IMR-90 (cell line): ENCODE measurements around the gene XDH. TPM values are rescaled to one million over a fixed set of nuclear protein-coding genes. Genes with fewer than 3 reads are reported as not detected.

Experiments used
- ATAC-seq: fragments of 200-7000 bp; cut with Tn5 transposase; 2 replicates; pipeline ENCODE4 v1.9.1; 2020; ENCODE audit warnings: low read depth, mild to moderate bottlenecking, moderate library complexity
- BruUV-seq: library from RNA; stranded (reverse); fragments of 400-500 nt; replicated peaks from 2 replicates; lab custom pipeline; 2021; lab: Mats Ljungman, UMichigan
- CTCF ChIA-PET: fragments of 300-600 bp; formaldehyde crosslinking; extraction: SDS; loops from one replicate; lab custom pipeline; 2021; ENCODE audit warnings: antibody characterized with exemption; lab: Yijun Ruan, JAX
- POLR2A ChIA-PET: fragments of 300-600 bp; sonication (Branson Sonifier 250); formaldehyde crosslinking; loops from one replicate; lab custom pipeline; 2022; ENCODE audit warnings: antibody characterized with exemption; ENCODE audit not compliant: unreplicated experiment; lab: Charles Lee
- DNase-seq: peaks from one replicate; pipeline ENCODE4 v3.0.0; 2013
- H2AFZ ChIP-seq: replicated peaks from 2 replicates; pipeline ENCODE3; 2013; ENCODE audit warnings: low read length, mild to moderate bottlenecking; ENCODE audit not compliant: poor library complexity
- H2AK5ac ChIP-seq: 2 replicates; pipeline ENCODE4 v1.6.1; 2013; ENCODE audit warnings: low read depth, low read length, inconsistent platforms
- H2AK9ac ChIP-seq: replicated peaks from 2 replicates; pipeline ENCODE3; 2013; ENCODE audit warnings: mild to moderate bottlenecking, low read depth, low read length, moderate library complexity; ENCODE audit not compliant: poor library complexity
- H2BK120ac ChIP-seq: 2 replicates; pipeline ENCODE4 v1.6.1; 2013; ENCODE audit warnings: low read depth, low read length, inconsistent platforms
- H2BK15ac ChIP-seq: 3 replicates; pipeline ENCODE4 v1.6.1; 2013; ENCODE audit warnings: low read depth, low read length, inconsistent platforms
- H2BK20ac ChIP-seq: 2 replicates; pipeline ENCODE4 v1.6.1; 2013; ENCODE audit warnings: low read depth, mild to moderate bottlenecking, inconsistent platforms, low read length, moderate library complexity
- H2BK5ac ChIP-seq: 2 replicates; pipeline ENCODE4 v1.6.1; 2013; ENCODE audit warnings: mild to moderate bottlenecking, low read depth, low read length, inconsistent platforms; ENCODE audit not compliant: poor library complexity, severe bottlenecking
- H3K14ac ChIP-seq: replicated peaks from 2 replicates; pipeline ENCODE4 v1.6.1; 2013; ENCODE audit warnings: low read depth, low read length, inconsistent platforms
- H3K18ac ChIP-seq: 2 replicates; pipeline ENCODE4 v1.6.1; 2013; ENCODE audit warnings: low read depth, low read length, control low read depth
- H3K23ac ChIP-seq: 2 replicates; pipeline ENCODE4 v1.6.1; 2013; ENCODE audit warnings: low read depth, low read length, inconsistent platforms
- H3K27ac ChIP-seq: 2 replicates; pipeline ENCODE4 v1.5.1; 2013; ENCODE audit warnings: mild to moderate bottlenecking, control low read depth, low read length; ENCODE audit not compliant: insufficient read depth
- H3K27me3 ChIP-seq: 2 replicates; pipeline ENCODE4 v1.6.1; 2013; ENCODE audit warnings: low read length; ENCODE audit not compliant: control insufficient read depth, insufficient read depth
- H3K36me3 ChIP-seq: 2 replicates; pipeline ENCODE4 v1.6.1; 2013; ENCODE audit warnings: low read length, mixed read lengths; ENCODE audit not compliant: control insufficient read depth, insufficient read depth
- H3K4ac ChIP-seq: 2 replicates; pipeline ENCODE4 v1.6.1; 2013; ENCODE audit warnings: low read depth, low read length, inconsistent platforms
- H3K4me1 ChIP-seq: 2 replicates; pipeline ENCODE4 v1.6.1; 2013; ENCODE audit warnings: low read length, mixed read lengths; ENCODE audit not compliant: control insufficient read depth, insufficient read depth
- H3K4me2 ChIP-seq: 2 replicates; pipeline ENCODE4 v1.6.1; 2013; ENCODE audit warnings: low read depth, mild to moderate bottlenecking, control low read depth, low read length, moderate library complexity
- H3K4me3 ChIP-seq: 2 replicates; pipeline ENCODE4 v1.5.1; 2013; ENCODE audit warnings: low read depth, mild to moderate bottlenecking, control low read depth, low read length, moderate library complexity; ENCODE audit not compliant: insufficient read depth
- H3K56ac ChIP-seq: 2 replicates; pipeline ENCODE4 v1.6.1; 2013; ENCODE audit warnings: low read length, inconsistent platforms; ENCODE audit not compliant: insufficient read depth; ENCODE audit errors: extremely low read depth
- H3K79me1 ChIP-seq, 2 experiments: 2 replicates each; pipeline ENCODE4 v1.6.1; 2013; ENCODE audit warnings: low read length in 2 of 2, inconsistent platforms in 1 of 2, low read depth in 1 of 2
- H3K9ac ChIP-seq: 2 replicates; pipeline ENCODE4 v1.6.1; 2013; ENCODE audit warnings: low read depth, low read length, control low read depth
- H3K9me1 ChIP-seq: 2 replicates; pipeline ENCODE4 v1.6.1; 2013; ENCODE audit warnings: low read length, inconsistent platforms; ENCODE audit not compliant: insufficient read depth
- H3K9me3 ChIP-seq: 2 replicates; pipeline ENCODE4 v1.6.1; 2013; ENCODE audit warnings: low read length; ENCODE audit not compliant: control insufficient read depth, insufficient read depth
- H4K20me1 ChIP-seq: 2 replicates; pipeline ENCODE4 v1.6.1; 2013; ENCODE audit warnings: low read length, inconsistent platforms; ENCODE audit not compliant: insufficient read depth
- H4K5ac ChIP-seq: 2 replicates; pipeline ENCODE4 v1.6.1; 2013; ENCODE audit warnings: mild to moderate bottlenecking, low read depth, low read length, control low read depth
- H4K8ac ChIP-seq, 2 experiments: 2 replicates each; pipeline ENCODE4 v1.6.1; 2013; ENCODE audit warnings: low read depth in 2 of 2, low read length in 2 of 2, control low read depth in 1 of 2, inconsistent platforms in 1 of 2
- H4K91ac ChIP-seq: 2 replicates; pipeline ENCODE4 v1.6.1; 2013; ENCODE audit warnings: low read depth, low read length, inconsistent platforms; ENCODE audit not compliant: insufficient read depth
- BHLHE40 ChIP-seq: fragments of 150-350 bp; IDR thresholded peaks from 2 replicates; pipeline ENCODE4 v1.6.1; 2016; ENCODE audit warnings: mild to moderate bottlenecking, low read depth, low read length
- CEBPB ChIP-seq: IDR thresholded peaks from 2 replicates; pipeline ENCODE4 v1.6.1; 2012; ENCODE audit warnings: low read depth, low read length, improper control_type of control experiment
- CHD1 ChIP-seq: IDR thresholded peaks from 2 replicates; pipeline ENCODE4 v1.6.1; 2012; ENCODE audit warnings: low read depth, low read length, improper control_type of control experiment
- CTCF ChIP-seq: conservative IDR thresholded peaks from 2 replicates; pipeline ENCODE4 v1.5.1; 2012; ENCODE audit warnings: mild to moderate bottlenecking, low read depth, low read length, improper control_type of control experiment
- ELK1 ChIP-seq: fragments of 150-350 bp; IDR thresholded peaks from 2 replicates; pipeline ENCODE4 v1.6.1; 2016; ENCODE audit warnings: low read depth, mild to moderate bottlenecking, low read length, moderate library complexity, borderline replicate concordance
- FOS ChIP-seq: fragments of 150-350 bp; IDR thresholded peaks from 2 replicates; pipeline ENCODE4 v1.6.1; 2016; ENCODE audit warnings: low read depth, low read length
- MAFK ChIP-seq: IDR thresholded peaks from 2 replicates; pipeline ENCODE4 v1.6.1; 2012; ENCODE audit warnings: low read depth, low read length, improper control_type of control experiment
- MAZ ChIP-seq: IDR thresholded peaks from 2 replicates; pipeline ENCODE4 v1.6.1; 2012; ENCODE audit warnings: low read depth, mild to moderate bottlenecking, low read length, improper control_type of control experiment, moderate library complexity, borderline replicate concordance
- MXI1 ChIP-seq: IDR thresholded peaks from 2 replicates; pipeline ENCODE4 v1.6.1; 2012; ENCODE audit warnings: low read depth, mild to moderate bottlenecking, low read length, moderate library complexity, borderline replicate concordance
- NFE2L2 ChIP-seq: fragments of 150-350 bp; IDR thresholded peaks from 2 replicates; pipeline ENCODE4 v1.6.1; 2016; ENCODE audit warnings: low read depth, mild to moderate bottlenecking, low read length
- POLR2A ChIP-seq: IDR thresholded peaks from 2 replicates; pipeline ENCODE4 v1.6.1; 2012; ENCODE audit warnings: mild to moderate bottlenecking, low read depth, low read length
- RAD21 ChIP-seq: IDR thresholded peaks from 2 replicates; pipeline ENCODE4 v1.6.1; 2012; ENCODE audit warnings: low read length, improper control_type of control experiment
- RCOR1 ChIP-seq: IDR thresholded peaks from 2 replicates; pipeline ENCODE4 v1.6.1; 2012; ENCODE audit warnings: mild to moderate bottlenecking, low read length, improper control_type of control experiment; ENCODE audit not compliant: insufficient replicate concordance
- RFX5 ChIP-seq: IDR thresholded peaks from 2 replicates; pipeline ENCODE4 v1.8.0; 2012; ENCODE audit warnings: low read depth, mild to moderate bottlenecking, low read length, moderate library complexity
- SMC3 ChIP-seq: fragments of 150-350 bp; IDR thresholded peaks from 2 replicates; pipeline ENCODE4 v1.6.1; 2016; ENCODE audit warnings: low read depth, mild to moderate bottlenecking, antibody characterized with exemption, low read length, moderate library complexity
- USF2 ChIP-seq: fragments of 150-350 bp; IDR thresholded peaks from 2 replicates; pipeline ENCODE4 v1.6.1; 2017; ENCODE audit warnings: mild to moderate bottlenecking, antibody characterized with exemption, low read length, low read depth
- WGBS, 2 experiments: methylation state at CpG; one replicate each; pipeline versions ENCODE4 v1.1.5 to v1.1.7; 2013; ENCODE audit warnings: missing lambda C conversion rate in 2 of 2; ENCODE audit not compliant: insufficient read length in 1 of 2; ENCODE audit errors: extremely low coverage in 2 of 2; 5-methylcytosine and 5-hydroxymethylcytosine counted together
- dilution Hi-C: fragments of 300-500 bp; cut with HindIII; formaldehyde crosslinking; loops from one replicate; pipeline ENCODE4 v1.14.3; 2018; ENCODE audit warnings: low sequenced_read_pairs; ENCODE audit not compliant: unreplicated experiment
- in situ Hi-C: fragments of 300-500 bp; cut with MboI; formaldehyde crosslinking; loops from 3 replicates; pipeline ENCODE4 v1.14.3; 2019; ENCODE audit warnings: low sequenced_read_pairs, inconsistent platforms, mixed read lengths
- intact Hi-C: fragments of 100-400 bp; cut with micrococcal nuclease; formaldehyde crosslinking; loops from 2 replicates; pipeline ENCODE4 v1.10.0; 2022
- polyA plus RNA-seq, 3 experiments: library from polyadenylated mRNA; depleted of rRNA; stranded (reverse); fragments of >200 nt; gene quantifications; 2 replicates each; pipeline ENCODE4 v1.2.3, GENCODE V29; 2012; ENCODE audit warnings: low replicate concordance in 1 of 3
- total RNA-seq: library from RNA; depleted of rRNA; stranded (reverse); fragments of >200 nt; gene quantifications from 2 replicates; pipeline ENCODE4 v1.2.3, GENCODE V29; 2012

The XDH gene
- total and polyA plus RNA-seq, 2 of the 4 experiments (the other 2 are of a cell fraction): 0.46 to 1.1 TPM

- 80% methylated on average over 1 of the region's 6 CpGs; no CpG with 5 or more reads in 1 of the 2 experiments for WGBS, 2 experiments
Observed at GRCh38 chr2:31341351-31341750, 73.2 kb downstream of the XDH start.

More at GRCh38 chr2:31341351-31341750, 73.2 kb downstream of the XDH start:
- Histone ChIP-seq H3K27ac (no peak overlapping the region), H2BK5ac (no peak overlapping the region), H3K9me1 (peaks cover 11% of the 10 kb centered on the region; the same call in 1 of the 2 replicates), H2AK5ac (no peak overlapping the region), H3K36me3 (no peaks in the 10 kb centered on the region), H2BK20ac (no peak overlapping the region; the same call in 1 of the 2 replicates), H4K91ac (no peak overlapping the region), H3K27me3 (no peaks in the 10 kb centered on the region), H3K9me3 (no peaks in the 10 kb centered on the region), H3K56ac (no peak overlapping the region), H4K5ac (no peak overlapping the region), H3K4me3 (no peak overlapping the region), H4K20me1 (no peaks in the 10 kb centered on the region), H2BK120ac (no peak overlapping the region), H3K4me1 (peaks cover 13% of the 10 kb centered on the region), H3K79me1 (0 out of 4 replicates have a peak, but pooled peaks cover 0 to 4% of the 10 kb centered on the region in 2 experiments), H3K23ac (no peak overlapping the region), H2AK9ac (no peak overlapping the region), H2BK15ac (no peak overlapping the region), H3K9ac (no peak overlapping the region), H3K18ac (no peak overlapping the region), H4K8ac (no peak overlapping the region), H3K14ac (no peak overlapping the region), H3K4ac (no peak overlapping the region), H3K4me2 (no peak overlapping the region), H2AFZ (no peak overlapping the region)
- intact Hi-C loops: no loop called here
- ChIA-PET POLR2A (no interaction called here), CTCF (no interaction called here)
- dilution Hi-C loops: no loop called here
- in situ Hi-C loops: loop anchor here (25.0 kb wide), 1 partner anchor 1179 kb away; no protein-coding TSS in a partner anchor
- no TSS peak for BruUV-seq
- ATAC-seq (no peak), DNase-seq (peak; percentile 21)
- TF ChIP-seq CTCF: no peak
- no peak for TF ChIP-seq FOS
- TF ChIP-seq MXI1: no peak
- no peak for TF ChIP-seq CHD1
- no peak for TF ChIP-seq BHLHE40
- TF ChIP-seq RFX5: no peak
- TF ChIP-seq CEBPB: no peak
- TF ChIP-seq MAFK: no peak
- no peak for TF ChIP-seq RCOR1
- TF ChIP-seq USF2: no peak
- TF ChIP-seq NFE2L2: no peak
- no peak for TF ChIP-seq SMC3
- TF ChIP-seq RAD21: no peak
- no peak for TF ChIP-seq POLR2A
- TF ChIP-seq MAZ: no peak
- no peak for TF ChIP-seq ELK1
